ENCODE data around the gene MCRS1.
"Not testable (repeated sequence)": the region's sequence is repeated elsewhere in the genome, so short reads cannot be mapped to it uniquely, and the experiment has no call there.

The MCRS1 gene

GRCh38 chr12:49538510-49539403 lies 29.2 kb downstream of the MCRS1 start, which contains the start of gene KCNH3:
TSS of gene KCNH3 (plus strand) at chr12:49539030. CDS start at chr12:49539417, 387 bp downstream.
- TF ChIP-seq CTCF (IDR thresholded peaks at IDR 0.05; ENCODE audit: insufficient read depth, missing control alignments): no peak
- FAIRE-seq (no peak), DNase-seq (ENCODE audit: insufficient read length, low spot score) (peak; percentile 98)

DNA sequence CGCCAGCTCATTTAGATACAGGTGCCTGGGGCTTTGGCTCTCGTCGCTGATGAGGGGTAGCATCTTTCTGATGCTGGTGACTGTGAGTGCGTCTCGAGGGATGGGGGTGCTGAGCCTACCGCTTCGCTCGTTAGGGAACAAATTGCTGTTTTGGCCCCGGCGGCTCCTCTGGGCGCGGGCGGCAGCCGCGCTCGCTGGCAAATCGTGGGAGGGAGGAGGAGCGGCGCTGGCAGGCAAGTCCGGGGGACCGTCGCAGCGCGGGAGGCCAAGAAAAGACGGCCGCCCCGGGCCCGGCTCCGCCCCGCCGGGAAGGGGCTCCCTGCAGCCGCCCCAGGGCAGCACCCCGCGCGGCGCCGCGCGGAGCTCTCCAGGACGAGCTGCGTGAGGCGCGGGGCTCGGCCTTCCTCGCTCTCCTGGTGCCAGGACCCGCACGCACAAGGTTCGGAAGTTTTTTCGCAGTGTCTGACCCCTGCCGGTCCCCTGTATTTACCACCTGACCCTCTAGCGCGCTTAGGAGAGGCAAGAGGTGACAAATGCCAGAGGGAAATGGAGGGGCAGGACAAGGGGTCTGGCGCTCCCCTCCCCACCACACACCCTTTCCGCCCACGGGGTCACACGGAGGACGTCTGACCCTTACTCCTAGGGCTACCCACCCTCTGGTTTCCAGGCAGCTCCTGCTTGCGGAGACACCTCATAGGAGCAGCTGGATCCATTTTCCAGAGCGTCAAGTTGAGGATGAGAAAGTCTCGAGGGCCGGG lies 30.0 kb downstream of the MCRS1 start:
- no peak for DNase-seq (ENCODE audit: insufficient read length, low spot score)
- FAIRE-seq: no peak
- TF ChIP-seq CTCF (IDR thresholded peaks at IDR 0.05; ENCODE audit: insufficient read depth, missing control alignments): no peak

DNA sequence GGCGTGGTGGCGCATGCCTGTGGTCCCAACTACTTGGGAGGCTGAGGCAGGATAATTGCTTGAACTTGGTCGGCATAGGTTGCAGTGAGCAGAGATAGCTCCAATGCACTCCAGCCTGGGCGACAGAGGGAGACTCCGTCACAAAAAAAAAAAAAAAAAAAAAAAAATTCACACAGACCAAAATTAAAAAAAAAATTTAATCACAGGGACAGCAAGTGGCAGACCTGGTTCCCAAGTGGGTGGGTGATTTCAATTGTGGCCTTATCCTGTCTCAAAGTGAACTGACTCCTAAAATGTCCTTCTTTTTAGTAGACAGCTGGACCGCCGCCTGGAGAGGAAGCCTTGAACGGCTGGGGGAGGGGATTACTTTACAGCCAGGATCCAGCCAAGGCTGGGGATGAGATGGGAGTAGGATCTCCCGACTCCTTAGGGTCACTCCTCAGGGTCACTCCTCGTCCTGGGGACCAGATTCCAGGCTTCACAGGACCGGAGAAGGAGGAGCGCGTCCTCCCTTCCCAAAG lies 30.7 kb downstream of the MCRS1 start:
- no peak for DNase-seq (ENCODE audit: insufficient read length, low spot score)
- FAIRE-seq: no peak
- no peak for TF ChIP-seq CTCF (IDR thresholded peaks at IDR 0.05; ENCODE audit: insufficient read depth, missing control alignments)

DNA sequence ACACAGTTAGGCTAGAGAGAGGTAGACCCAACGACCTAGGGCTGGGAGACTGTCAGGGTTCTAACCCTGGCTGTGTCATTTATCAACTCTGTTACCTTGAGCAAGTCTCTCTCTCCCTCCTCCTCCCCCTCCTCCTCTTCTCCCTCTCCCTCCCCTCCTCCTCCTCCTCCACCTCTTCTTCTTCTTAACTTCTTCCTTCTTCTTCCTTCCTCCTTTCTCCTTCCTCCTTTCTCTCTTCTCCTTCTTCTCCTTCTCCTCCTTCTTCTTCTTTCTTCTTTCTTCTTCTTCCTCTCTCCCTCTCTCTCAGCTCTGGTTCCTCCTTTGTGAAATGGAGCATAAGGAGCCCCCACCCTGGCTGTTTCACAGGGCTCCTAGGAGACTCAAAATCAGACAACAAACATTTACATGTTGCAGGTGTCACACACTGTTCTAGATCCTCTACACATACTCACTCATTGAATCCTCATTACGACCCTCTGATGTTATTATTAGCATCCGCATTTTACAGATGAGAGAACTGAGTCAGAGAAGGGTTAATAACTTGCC lies 31.3 kb downstream of the MCRS1 start:
- TF ChIP-seq CTCF (IDR thresholded peaks at IDR 0.05; ENCODE audit: insufficient read depth, missing control alignments): no peak
- FAIRE-seq: no peak
- no peak for DNase-seq (ENCODE audit: insufficient read length, low spot score)

DNA sequence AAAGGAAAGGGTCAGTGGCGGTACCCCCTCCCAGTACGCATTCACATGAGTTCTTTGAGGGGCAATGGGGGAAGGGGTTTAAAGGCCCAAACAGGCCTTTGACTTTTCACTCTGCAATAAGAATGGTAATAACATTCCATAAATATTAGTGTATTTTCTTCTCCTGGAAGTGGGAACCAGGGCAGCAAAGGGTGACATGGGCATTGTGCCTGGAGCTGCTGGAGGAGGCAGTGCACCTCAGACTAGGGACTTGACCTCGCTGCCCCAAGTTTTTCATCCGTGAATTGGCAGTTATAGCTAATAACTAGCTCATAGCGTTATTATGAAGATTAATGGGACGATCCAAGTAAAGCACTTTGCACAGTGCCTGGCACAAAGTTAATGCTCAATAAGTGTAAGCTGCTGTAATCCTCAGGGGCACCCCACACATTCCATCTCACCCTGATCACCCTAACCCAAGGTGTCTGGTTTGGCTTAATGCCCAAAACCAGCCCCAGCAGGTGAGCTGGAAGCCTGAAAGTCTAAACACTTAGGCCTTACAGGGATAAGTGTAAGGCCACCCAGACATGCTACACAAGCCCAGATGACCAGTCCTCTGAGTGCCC lies 31.9 kb downstream of the MCRS1 start:
- FAIRE-seq (no peak), DNase-seq (ENCODE audit: insufficient read length, low spot score) (no peak)
- TF ChIP-seq CTCF (IDR thresholded peaks at IDR 0.05; ENCODE audit: insufficient read depth, missing control alignments): no peak

DNA sequence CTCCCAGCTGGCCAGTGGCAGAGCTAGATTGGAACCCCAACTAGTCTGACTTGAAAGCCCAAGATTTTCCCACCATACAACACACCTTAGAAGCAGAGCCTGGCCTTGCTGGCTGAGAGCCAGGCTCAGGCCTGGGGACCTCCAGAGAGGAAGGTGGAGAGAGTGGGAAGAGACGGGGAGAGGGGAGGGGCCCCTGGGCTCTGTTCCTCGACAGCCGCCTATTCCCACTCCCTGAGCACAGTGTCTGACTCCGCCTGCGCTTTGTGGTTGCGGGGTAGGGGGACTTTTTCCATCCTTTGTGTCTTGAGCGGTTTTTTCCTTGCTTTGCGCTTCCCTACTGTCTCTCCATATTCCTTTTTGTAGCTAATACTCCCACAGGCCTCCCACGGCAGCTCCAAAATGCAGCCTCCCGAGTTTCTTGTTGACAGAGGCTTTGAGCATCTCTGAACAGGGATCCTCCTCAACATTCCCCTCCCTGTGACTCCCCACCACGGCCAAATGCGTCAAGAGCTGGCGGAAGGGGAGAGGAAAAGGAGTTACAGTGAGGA lies 33.1 kb downstream of the MCRS1 start:
- no peak for FAIRE-seq
- DNase-seq (ENCODE audit: insufficient read length, low spot score): no peak
- no peak for TF ChIP-seq CTCF (IDR thresholded peaks at IDR 0.05; ENCODE audit: insufficient read depth, missing control alignments)

GRCh38 chr12:49534122-49534521 lies 33.8 kb downstream of the MCRS1 start:
- not testable (repeated sequence) for FAIRE-seq; DNase-seq (ENCODE audit: insufficient read length, low spot score)
